GM19372 (cell line): ENCODE measurements around the gene SPSB1.

Experiments used
- ATAC-seq: cut with Tn5 transposase; IDR thresholded peaks from one replicate; pipeline ENCODE4 v1.9.1; 2021; ENCODE audit warnings: mild to moderate bottlenecking, low read depth, moderate library complexity; ENCODE audit not compliant: unreplicated experiment

Gene SPSB1

GRCh38 chr1:9360371-9361064 is 67.8 kb downstream of the SPSB1 start:
- no peak for ATAC-seq

GRCh38 chr1:9361630-9362260 is 69.1 kb downstream of the SPSB1 start:
- no peak for ATAC-seq

- ATAC-seq = no peak
Observed at GRCh38 chr1:9362488-9362887, 69.8 kb downstream of the SPSB1 start.

- no peak for ATAC-seq
Observed at GRCh38 chr1:9363061-9363471, 70.4 kb downstream of the SPSB1 start.

GRCh38 chr1:9366298-9366697 is 73.6 kb downstream of the SPSB1 start:
- ATAC-seq = no peak

GRCh38 chr1:9366943-9367780 is 74.5 kb downstream of the SPSB1 start:
- no peak for ATAC-seq

GRCh38 chr1:9367806-9368205 is 75.1 kb downstream of the SPSB1 start:
- ATAC-seq = no peak

- no peak for ATAC-seq
Observed at GRCh38 chr1:9368356-9368755, 75.7 kb downstream of the SPSB1 start.

GRCh38 chr1:9369964-9370788 is 77.5 kb downstream of the SPSB1 start:
- ATAC-seq = no peak

- ATAC-seq = no peak
Observed at GRCh38 chr1:9371391-9371935, 78.8 kb downstream of the SPSB1 start.

- no peak for ATAC-seq
Observed at GRCh38 chr1:9371951-9372350, 79.3 kb downstream of the SPSB1 start.

- no peak for ATAC-seq
Observed at GRCh38 chr1:9373619-9374018, 80.9 kb downstream of the SPSB1 start.

GRCh38 chr1:9374748-9375341 is 82.2 kb downstream of the SPSB1 start:
- no peak for ATAC-seq

GRCh38 chr1:9375912-9376311 is 83.2 kb downstream of the SPSB1 start:
- no peak for ATAC-seq

GRCh38 chr1:9376430-9376829 is 83.7 kb downstream of the SPSB1 start:
- ATAC-seq = no peak

GRCh38 chr1:9376886-9377333 is 84.2 kb downstream of the SPSB1 start:
- ATAC-seq = no peak

- no peak for ATAC-seq
Observed at GRCh38 chr1:9378801-9379200, 86.1 kb downstream of the SPSB1 start.

GRCh38 chr1:9380711-9381110 is 88.0 kb downstream of the SPSB1 start:
- no peak for ATAC-seq

- no peak for ATAC-seq
Observed at GRCh38 chr1:9382643-9383491, 90.2 kb downstream of the SPSB1 start.
